ENCODE measurements around the gene TMEM163.

DNA sequence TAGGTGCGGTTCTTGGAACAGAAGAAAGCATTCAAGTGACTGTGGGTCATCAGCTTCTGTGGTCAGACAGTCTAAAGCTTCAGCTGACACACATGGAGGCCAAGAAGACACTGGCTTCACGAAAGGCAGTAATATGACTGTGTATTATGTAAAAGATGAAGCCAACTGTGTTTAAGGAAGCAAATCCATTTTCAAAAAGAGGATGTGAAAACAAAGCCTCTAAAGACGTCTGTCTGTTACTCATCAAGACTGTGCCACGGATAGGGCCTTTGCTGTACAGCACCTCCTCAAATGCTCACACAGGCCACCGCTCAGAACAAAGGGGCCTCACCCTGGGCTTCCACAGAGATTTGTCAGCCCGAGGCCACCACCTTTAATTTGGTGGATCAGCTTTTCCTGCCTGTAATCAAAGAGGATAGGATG lies 21.1 kb upstream of the TMEM163 start:
- TF ChIP-seq TAF1 (IDR thresholded peaks at IDR 0.05; ENCODE audit: low read depth, low read length): no peak; the same call in 1 of the 2 replicates
- TF ChIP-seq POLR2AphosphoS5 (IDR thresholded peaks at IDR 0.05; ENCODE audit: low read depth, low read length): no peak
- peak; percentile 41; the same call in 1 of the 2 replicates for TF ChIP-seq POLR2A (IDR thresholded peaks at IDR 0.05; ENCODE audit: low read depth, low read length)
